Measurements from ENCODE around the gene LRRC59. TPM values are rescaled to one million over a fixed set of nuclear protein-coding genes. Genes with fewer than 3 reads are reported as not detected.

The LRRC59 gene
- total and polyA plus RNA-seq, 2 of the 13 experiments (the other 11 are each of a cell fraction or from before 2014, with no cell fraction given) = 87.3 to 222 TPM

GRCh38 chr17:50372758-50373556 lies 24.4 kb downstream of the LRRC59 start, which contains the start of the genes EME1 and MRPL27 (continued):
- TF ChIP-seq GFI1 (CRISPR knock-in tag; IDR thresholded peaks at IDR 0.05; ENCODE audit: borderline replicate concordance) (peak; percentile 86; the same call in 1 of the 2 replicates), XBP1 (CRISPR knock-in tag; IDR thresholded peaks at IDR 0.05) (no peak), MXD3 (CRISPR knock-in tag; IDR thresholded peaks at IDR 0.05) (peak; percentile 94), ONECUT2 (CRISPR knock-in tag; IDR thresholded peaks at IDR 0.05) (no peak), ZNF609 (CRISPR knock-in tag; IDR thresholded peaks at IDR 0.05; ENCODE audit: borderline replicate concordance) (peak; percentile 79), GPN1 (CRISPR knock-in tag; IDR thresholded peaks at IDR 0.05; ENCODE audit: borderline replicate concordance) (peak; percentile 84; the same call in 1 of the 2 replicates), SCMH1 (CRISPR knock-in tag; IDR thresholded peaks at IDR 0.05; ENCODE audit: borderline replicate concordance) (no peak), GLMP (CRISPR knock-in tag; IDR thresholded peaks at IDR 0.05; ENCODE audit: borderline replicate concordance) (no peak), ZNF431 (CRISPR knock-in tag; IDR thresholded peaks at IDR 0.05; ENCODE audit: borderline replicate concordance, low read depth) (no peak; the same call in 1 of the 2 replicates), ZMAT5 (CRISPR knock-in tag; IDR thresholded peaks at IDR 0.05; ENCODE audit: borderline replicate concordance, low read depth) (no peak), ZNF7 (CRISPR knock-in tag; IDR thresholded peaks at IDR 0.05) (no peak), PHF8 (CRISPR knock-in tag; IDR thresholded peaks at IDR 0.05) (peak; percentile 97), HNF1A (IDR thresholded peaks at IDR 0.05; ENCODE audit: low read depth) (no peak), HNF1A (CRISPR knock-in tag; IDR thresholded peaks at IDR 0.05; ENCODE audit: borderline replicate concordance) (peak; percentile 77; the same call in 1 of the 2 replicates)
- TF ChIP-seq, protein P1, sequence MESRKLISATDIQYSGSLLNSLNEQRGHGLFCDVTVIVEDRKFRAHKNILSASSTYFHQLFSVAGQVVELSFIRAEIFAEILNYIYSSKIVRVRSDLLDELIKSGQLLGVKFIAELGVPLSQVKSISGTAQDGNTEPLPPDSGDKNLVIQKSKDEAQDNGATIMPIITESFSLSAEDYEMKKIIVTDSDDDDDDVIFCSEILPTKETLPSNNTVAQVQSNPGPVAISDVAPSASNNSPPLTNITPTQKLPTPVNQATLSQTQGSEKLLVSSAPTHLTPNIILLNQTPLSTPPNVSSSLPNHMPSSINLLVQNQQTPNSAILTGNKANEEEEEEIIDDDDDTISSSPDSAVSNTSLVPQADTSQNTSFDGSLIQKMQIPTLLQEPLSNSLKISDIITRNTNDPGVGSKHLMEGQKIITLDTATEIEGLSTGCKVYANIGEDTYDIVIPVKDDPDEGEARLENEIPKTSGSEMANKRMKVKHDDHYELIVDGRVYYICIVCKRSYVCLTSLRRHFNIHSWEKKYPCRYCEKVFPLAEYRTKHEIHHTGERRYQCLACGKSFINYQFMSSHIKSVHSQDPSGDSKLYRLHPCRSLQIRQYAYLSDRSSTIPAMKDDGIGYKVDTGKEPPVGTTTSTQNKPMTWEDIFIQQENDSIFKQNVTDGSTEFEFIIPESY (CRISPR knock-in tag; IDR thresholded peaks at IDR 0.05) = peak; percentile 34; the same call in 1 of the 2 replicates

All from HepG2 (cell line).